Body of pancreas (tissue), 4 donors: ENCODE results near the gene TMC5. TPM values are rescaled to one million over a fixed set of nuclear protein-coding genes. Genes with fewer than 3 reads are reported as not detected.

Experiments
- ATAC-seq: fragments of 150-250 bp; one replicate; pipeline ENCODE4 v1.9.1; 2016
- DNase-seq, 4 donors: peaks; one replicate each; pipeline ENCODE4 v3.0.0-alpha.2; 2019
- H3K27ac ChIP-seq, 4 donors: fragments of 200-600 bp; sonication (generic); 1 replicate in 3 of 4; 2 replicates in 1 of 4; pipeline versions ENCODE4 v1.5.1 to v1.6.1; 2016 to 2019; ENCODE audit warnings: mild to moderate bottlenecking in 1 of 4, mixed read lengths in 1 of 4, moderate library complexity in 1 of 4
- H3K27me3 ChIP-seq, 2 donors: fragments of 200-600 bp; sonication (generic); one replicate each; pipeline ENCODE4 v1.6.0; 2016; ENCODE audit warnings: mild to moderate bottlenecking in 1 of 2
- H3K36me3 ChIP-seq, 2 donors: fragments of 200-600 bp; sonication (generic); replicated peaks in 1 of 2; 2 replicates each; pipeline ENCODE4 v1.5.1; 2016; ENCODE audit warnings: low read depth in 2 of 2; ENCODE audit not compliant: insufficient read depth in 1 of 2
- H3K4me1 ChIP-seq: fragments of 200-600 bp; sonication (generic); one replicate; pipeline ENCODE4 v1.6.0; 2016
- H3K4me3 ChIP-seq, 2 donors: fragments of 200-600 bp; sonication (generic); 1 replicate in 1 of 2; 2 replicates in 1 of 2; pipeline ENCODE4 v1.5.1; 2016 to 2019
- H3K9me3 ChIP-seq, 3 donors: fragments of 200-600 bp; sonication (generic); 1 replicate in 2 of 3; 2 replicates in 1 of 3; pipeline ENCODE4 v1.5.1; 2016
- CTCF ChIP-seq, 7 experiments: fragments of 450-650 bp in 4 of 7; fragments of 200-600 bp in 3 of 7; sonication (generic) in 3 of 7; IDR thresholded peaks; one replicate each; pipeline ENCODE4 v1.5.1; 2016 to 2019; ENCODE audit warnings: antibody characterized with exemption in 7 of 7
- POLR2A ChIP-seq, 3 donors: fragments of 450-650 bp; IDR thresholded peaks; one replicate each; pipeline ENCODE4 v1.6.1; 2016; ENCODE audit warnings: antibody characterized with exemption in 3 of 3, mild to moderate bottlenecking in 2 of 3
- WGBS, 2 donors: methylation state at CpG; one replicate each; pipeline ENCODE4 v1.1.5; 2017; 5-methylcytosine and 5-hydroxymethylcytosine counted together
- intact Hi-C: fragments of 100-400 bp; cut with DNase I; formaldehyde crosslinking; loops from one replicate; pipeline ENCODE4 v1.15.1; 2023
- total RNA-seq, 2 donors: library from RNA; depleted of rRNA; stranded (reverse); fragments of >200 nt; gene quantifications; one replicate each; pipeline ENCODE4 v1.1.0, GENCODE V29; 2016

The TMC5 gene
- total RNA-seq, 2 donors from 2014 or later, result 0.66 to 2.3 TPM

DNA sequence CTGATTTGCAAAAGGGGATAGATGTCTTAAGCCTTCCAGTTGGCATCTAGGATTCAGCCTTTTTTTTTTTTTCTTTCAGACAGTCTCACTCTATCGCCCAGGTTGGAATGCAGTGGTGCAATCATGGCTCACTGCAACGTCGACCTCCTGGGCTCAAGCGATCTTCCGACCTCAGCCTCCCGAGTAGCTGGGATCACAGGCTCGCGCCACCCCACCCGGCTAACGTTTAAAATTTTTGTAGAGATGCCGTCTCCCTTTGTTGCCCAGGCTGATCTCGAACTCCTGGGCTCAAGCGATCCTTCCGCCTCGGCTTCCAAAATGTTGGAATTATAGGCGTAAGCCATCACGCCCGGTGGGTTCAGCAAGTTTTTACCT lies 105.5 kb downstream of the TMC5 start:
- Histone ChIP-seq H3K9me3 (no peaks in the 10 kb centered on the region), H3K4me3 (no peak overlapping the region), H3K27me3 (no peaks in the 10 kb centered on the region), H3K4me1 (peaks cover 37% of the 10 kb centered on the region), H3K36me3 (no peaks in the 10 kb centered on the region), H3K27ac (no peak overlapping the region)
- ATAC-seq, result no peak
- no peak for DNase-seq
- 54 to 59% methylated on average over 18 of the region's 18 CpGs for WGBS, 2 donors
- TF ChIP-seq POLR2A (IDR thresholded peaks at IDR 0.05) (no peak), CTCF (IDR thresholded peaks at IDR 0.05) (no peak)
- intact Hi-C loops, result no loop called here

GRCh38 chr16:19523559-19524355 lies 106.1 kb downstream of the TMC5 start, which contains the start of gene CCP110:
CCP110 (plus strand) TSS chr16:19523942; CDS start chr16:19527882, 3,940 bp downstream.
- DNase-seq (peak; percentile 96 to 98 (median 97)), ATAC-seq (peak; percentile 90)
- TF ChIP-seq CTCF (IDR thresholded peaks at IDR 0.05) (no peak), POLR2A (IDR thresholded peaks at IDR 0.05) (peak in 2 of 3 donors; percentile 82 to 89)
- Histone ChIP-seq H3K27ac (peak within 1 kb of the TSS; percentile 14 to 70 (median 41)), H3K36me3 (no peaks in the 10 kb centered on the region), H3K4me1 (peaks cover 37% of the 10 kb centered on the region), H3K4me3 (peak within 1 kb of the TSS; percentile 83 to 100), H3K27me3 (no peaks in the 10 kb centered on the region), H3K9me3 (no peaks in the 10 kb centered on the region)
- WGBS, 2 donors, result 1% methylated on average over 18 to 51 of the region's 51 CpGs
- intact Hi-C loops, result no loop called here

- ATAC-seq, result no peak
- no peaks in the 10 kb centered on the region for H3K9me3 ChIP-seq
- peak overlapping the region; percentile 83 to 100 for H3K4me3 ChIP-seq
- TF ChIP-seq POLR2A (IDR thresholded peaks at IDR 0.05) (no peak), CTCF (IDR thresholded peaks at IDR 0.05) (no peak)
- DNase-seq, result no peak
- intact Hi-C loops, result no loop called here
- WGBS, 2 donors, result 0 to 1% methylated on average over 11 of the region's 11 CpGs
- peaks cover 37% of the 10 kb centered on the region for H3K4me1 ChIP-seq
- H3K36me3 ChIP-seq, result no peaks in the 10 kb centered on the region
- no peaks in the 10 kb centered on the region for H3K27me3 ChIP-seq
- H3K27ac ChIP-seq, result peak overlapping the region in 3 of 4 donors; percentile 14 to 70 (median 19)
Measured at GRCh38 chr16:19524356-19524615, 106.6 kb downstream of the TMC5 start.

DNA sequence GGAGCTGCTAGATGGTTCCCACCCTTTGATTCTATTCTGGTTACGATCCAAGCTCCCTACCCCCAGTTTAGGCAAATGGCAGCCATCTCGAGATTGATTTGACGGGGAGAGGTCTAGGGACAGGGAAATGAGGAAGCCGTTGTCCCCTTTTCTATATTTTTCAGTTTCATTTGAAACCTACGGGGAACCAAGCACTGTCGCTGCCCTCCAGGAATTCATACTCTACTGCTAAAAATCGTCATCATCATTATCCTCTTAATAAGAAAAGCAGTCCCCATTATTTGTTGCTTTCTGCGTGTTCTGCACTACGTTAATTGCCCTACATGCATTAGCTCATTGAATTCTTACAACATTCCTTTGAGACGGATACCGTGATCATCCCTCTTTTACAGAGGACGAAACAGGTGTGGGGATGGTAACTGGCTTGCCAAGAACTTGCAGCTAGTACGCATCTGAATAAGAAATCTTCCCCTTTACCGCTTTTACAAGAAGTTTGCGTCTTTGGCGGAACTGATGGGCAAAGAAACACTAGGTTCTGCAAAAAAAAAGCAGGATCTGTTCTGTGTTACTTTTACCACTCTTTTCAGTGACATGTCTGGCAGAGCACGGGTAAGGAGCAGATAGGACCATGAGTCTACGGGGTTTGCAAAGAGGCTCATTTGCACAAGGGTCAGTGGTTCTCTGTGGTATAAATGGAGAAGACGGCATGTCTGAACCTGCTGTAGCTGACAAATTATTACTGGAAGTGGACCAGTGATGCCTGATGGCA lies 107.1 kb downstream of the TMC5 start:
- DNase-seq (no peak), ATAC-seq (no peak)
- intact Hi-C loops, result no loop called here
- Histone ChIP-seq H3K27ac (peak overlapping the region in 2 of 4 donors; percentile 19 to 70), H3K4me3 (peak overlapping the region in 1 of 2 donors; percentile 100), H3K36me3 (no peaks in the 10 kb centered on the region), H3K4me1 (peaks cover 33% of the 10 kb centered on the region), H3K27me3 (no peaks in the 10 kb centered on the region), H3K9me3 (no peaks in the 10 kb centered on the region)
- no peak for TF ChIP-seq CTCF (IDR thresholded peaks at IDR 0.05)
- no peak for TF ChIP-seq POLR2A (IDR thresholded peaks at IDR 0.05)
- 21 to 38% methylated on average over 19 of the region's 19 CpGs for WGBS, 2 donors
